ENCODE results near the gene CDH22.
A peak's percentile ranks its signal among the peaks of the same experiment; 100 is the strongest.

Gene CDH22, protein sequence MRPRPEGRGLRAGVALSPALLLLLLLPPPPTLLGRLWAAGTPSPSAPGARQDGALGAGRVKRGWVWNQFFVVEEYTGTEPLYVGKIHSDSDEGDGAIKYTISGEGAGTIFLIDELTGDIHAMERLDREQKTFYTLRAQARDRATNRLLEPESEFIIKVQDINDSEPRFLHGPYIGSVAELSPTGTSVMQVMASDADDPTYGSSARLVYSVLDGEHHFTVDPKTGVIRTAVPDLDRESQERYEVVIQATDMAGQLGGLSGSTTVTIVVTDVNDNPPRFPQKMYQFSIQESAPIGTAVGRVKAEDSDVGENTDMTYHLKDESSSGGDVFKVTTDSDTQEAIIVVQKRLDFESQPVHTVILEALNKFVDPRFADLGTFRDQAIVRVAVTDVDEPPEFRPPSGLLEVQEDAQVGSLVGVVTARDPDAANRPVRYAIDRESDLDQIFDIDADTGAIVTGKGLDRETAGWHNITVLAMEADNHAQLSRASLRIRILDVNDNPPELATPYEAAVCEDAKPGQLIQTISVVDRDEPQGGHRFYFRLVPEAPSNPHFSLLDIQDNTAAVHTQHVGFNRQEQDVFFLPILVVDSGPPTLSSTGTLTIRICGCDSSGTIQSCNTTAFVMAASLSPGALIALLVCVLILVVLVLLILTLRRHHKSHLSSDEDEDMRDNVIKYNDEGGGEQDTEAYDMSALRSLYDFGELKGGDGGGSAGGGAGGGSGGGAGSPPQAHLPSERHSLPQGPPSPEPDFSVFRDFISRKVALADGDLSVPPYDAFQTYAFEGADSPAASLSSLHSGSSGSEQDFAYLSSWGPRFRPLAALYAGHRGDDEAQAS
- total RNA-seq: 0 reads per million in 2 donors

- DNase-seq: peak in 3 of 5 experiments; percentile 20 to 31 (median 25)
Measured at GRCh38 chr20:46308258-46309157, at the start of gene CDH22. CDH22 (minus strand) TSS chr20:46308498; CDS start chr20:46251294, 57,204 bp downstream.

- no peak for DNase-seq
Measured at GRCh38 chr20:46357030-46357514, 48.8 kb upstream of the CDH22 start.

DNA sequence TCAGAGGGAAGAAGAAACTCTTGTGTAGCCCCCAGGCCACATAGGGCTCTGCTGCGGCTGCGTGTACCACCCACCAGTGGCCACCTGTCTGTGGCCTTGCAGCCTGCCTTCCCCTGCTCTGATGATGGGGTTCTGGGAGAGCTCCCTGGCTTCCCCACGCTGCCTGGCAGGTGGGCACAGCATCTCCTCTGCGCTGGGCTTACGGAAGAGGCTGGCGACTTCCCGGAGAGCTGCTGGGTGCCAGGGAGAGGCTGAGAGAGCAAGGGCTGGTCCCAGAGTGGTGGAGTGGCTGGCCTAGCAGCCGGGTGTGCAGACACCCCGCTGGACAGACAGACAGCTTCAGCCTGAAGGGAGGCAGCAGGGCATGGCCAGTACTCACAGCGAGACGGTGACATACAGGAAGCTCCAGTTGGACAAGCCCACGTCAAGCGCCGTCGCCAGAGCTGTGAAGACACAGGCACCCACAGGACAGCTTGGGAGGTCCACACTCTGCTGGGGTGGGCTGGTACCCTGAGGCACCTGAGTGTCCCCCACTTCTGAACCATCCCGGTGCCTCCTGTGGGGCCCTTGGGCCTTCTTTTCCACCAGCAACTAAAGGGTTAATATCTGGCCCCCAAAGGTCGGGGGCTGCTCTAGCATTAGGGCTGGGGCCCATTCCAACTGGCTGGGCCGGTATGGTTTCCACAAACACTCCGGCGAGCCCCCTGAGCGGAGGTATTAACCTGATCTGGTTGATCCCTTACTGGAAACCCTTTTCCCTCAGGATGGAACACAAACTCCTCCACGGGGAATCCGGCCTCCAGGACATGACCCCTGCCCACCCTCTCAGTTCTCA is 48.1 kb upstream of the CDH22 start:
- DNase-seq: no peak

- no peak for DNase-seq
Measured at GRCh38 chr20:46355778-46356177, 47.5 kb upstream of the CDH22 start.

DNA sequence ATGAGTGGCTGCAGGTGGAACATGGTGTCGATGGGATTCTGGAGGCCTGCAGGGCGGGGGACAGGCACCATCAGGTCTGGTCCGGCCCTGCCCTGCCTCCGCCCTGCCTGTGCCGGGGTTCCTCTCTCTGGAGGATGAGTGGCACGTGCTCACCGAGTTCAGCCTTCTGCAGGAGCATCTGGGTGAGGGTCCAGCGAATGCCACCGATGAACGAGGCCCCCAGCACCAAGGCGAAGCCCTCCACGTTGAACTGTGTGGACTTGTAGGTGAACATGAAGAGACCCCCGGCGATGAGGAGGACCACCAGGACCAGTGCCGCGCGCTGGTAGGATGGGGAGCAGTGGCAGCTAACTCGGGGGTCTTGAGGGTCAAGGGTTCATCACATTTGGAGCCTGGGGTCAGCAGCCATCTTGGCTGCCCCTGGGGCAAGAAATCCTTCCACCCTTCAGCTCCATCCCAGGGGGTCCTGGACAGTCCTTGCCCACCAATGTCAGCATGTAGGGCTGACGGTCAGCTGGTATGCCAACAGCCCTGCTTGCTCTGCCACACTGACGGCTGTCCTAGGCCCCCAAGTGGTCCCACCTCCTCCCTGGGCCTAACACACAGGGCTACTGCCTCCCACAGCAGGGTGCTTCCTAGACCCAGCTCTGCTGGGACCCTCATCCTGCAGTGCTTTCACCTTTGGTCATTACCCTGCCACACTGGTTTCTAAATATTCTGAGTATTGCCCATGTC is 46.8 kb upstream of the CDH22 start:
- no peak for DNase-seq

DNA sequence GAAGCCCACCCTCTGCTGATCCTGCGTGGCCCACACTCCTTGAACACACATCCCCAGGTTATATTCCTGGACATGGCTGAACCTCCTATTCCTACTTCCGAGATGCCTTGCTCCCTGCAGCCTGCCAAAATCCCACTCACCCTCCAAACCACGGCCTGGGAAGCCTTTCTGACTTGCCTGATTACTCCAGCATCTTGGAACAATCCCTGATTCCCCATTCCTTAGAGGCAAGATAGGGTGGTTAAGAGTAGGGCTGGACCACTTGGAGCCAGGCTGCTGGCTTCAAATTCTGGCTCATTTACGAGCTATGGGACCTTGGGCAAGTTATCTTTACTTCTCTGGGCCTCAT is 45.9 kb upstream of the CDH22 start:
- DNase-seq: no peak

DNA sequence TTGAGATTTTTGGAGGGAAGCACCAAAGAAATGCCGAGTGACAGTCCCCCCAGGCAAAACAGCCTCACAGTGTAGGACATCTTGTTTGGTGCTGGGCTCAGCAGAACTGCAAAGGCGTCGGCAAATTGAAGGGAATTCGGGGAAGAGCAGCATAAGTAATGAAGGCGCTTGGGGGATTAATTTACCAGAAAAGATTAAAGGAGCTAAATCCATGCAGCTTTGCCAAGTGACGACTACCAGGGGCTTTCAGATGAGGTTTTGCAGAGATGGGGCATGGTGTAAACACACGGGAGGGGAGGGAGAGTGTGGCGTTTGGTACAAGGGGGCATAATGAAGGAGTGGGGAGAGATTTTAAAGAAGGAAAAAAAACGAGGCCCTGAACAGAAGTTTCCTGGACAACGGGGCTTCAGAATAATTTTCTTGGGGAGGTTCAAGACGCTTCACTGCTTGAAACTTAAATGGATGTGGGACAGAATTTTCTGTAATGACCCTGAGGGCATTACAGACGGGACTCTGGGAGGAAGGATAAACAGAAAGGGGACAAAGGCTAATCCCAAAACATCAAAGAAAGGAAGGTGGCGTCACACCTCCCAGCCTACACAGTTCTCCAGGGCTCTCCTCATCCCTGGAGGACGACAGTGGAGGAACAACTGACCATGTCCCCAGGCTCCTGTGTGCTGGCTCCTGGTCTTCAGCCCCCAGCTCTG is 45.4 kb upstream of the CDH22 start:
- no peak for DNase-seq

DNA sequence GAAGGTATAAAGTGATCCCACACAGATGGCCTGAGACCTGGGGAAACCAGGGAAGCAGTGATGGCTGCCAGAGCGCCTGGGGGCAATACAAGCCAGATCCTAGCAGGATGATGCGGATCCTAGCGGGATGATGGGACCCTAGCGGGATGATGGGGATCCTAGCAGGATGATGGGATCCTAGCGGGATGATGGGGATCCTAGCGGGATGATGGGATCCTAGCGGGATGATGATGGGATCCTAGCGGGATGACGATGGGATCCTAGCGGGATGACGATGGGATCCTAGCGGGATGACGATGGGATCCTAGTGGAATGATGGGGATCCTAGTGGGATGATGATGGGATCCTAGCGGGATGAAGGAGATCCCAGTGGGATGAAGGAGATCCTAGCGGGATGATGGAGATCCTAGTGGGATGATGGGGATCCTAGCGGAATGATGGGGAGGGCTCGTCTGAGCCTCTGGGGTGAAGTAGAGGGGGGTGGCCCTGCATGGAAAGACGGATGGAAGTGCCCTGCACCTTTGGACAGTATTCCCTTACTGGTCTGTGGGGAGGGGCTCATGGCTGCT is 44.2 kb upstream of the CDH22 start:
- DNase-seq: no peak

GRCh38 chr20:46351357-46352058 is 43.2 kb upstream of the CDH22 start:
- no peak for DNase-seq

- no peak for DNase-seq
Measured at GRCh38 chr20:46350986-46351267, 42.6 kb upstream of the CDH22 start.

DNA sequence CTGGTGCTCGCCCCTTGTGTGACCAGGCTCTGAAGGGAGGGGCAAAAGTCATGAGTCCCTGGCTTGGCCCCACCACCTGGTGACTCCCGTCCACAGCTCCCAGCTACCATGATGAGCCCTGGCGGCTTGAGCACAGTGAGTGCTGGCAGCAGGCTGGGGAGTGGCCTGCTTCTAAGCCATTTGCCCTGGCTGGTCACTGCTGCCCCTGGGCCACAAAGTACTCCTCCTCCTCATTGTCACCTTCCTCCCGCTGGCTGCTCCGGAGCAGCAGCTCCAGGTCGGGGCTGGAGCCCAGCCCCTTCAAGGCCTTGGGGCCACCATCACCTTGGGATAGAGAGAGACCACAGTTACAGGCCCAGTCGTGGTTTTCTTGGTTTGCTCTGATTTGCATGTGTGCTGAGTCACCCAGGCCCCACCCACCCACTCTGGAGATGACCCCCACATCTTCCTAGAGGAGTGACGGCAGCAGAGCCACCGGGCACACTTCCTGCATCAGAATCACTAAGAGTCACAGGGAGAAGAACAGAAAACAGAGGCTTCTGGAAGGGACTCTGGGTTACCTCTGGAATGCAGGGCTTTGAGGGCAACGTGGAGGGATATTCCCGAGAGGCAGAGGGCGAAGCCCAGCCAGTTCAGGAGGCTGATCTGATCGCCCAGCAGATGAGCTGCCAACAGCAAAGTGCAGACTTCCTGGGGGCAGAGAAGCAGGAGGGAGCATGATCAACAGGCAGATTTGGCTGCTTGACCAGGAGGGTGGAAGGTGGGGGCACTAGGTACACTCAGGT is 42.1 kb upstream of the CDH22 start:
- DNase-seq: no peak

DNA sequence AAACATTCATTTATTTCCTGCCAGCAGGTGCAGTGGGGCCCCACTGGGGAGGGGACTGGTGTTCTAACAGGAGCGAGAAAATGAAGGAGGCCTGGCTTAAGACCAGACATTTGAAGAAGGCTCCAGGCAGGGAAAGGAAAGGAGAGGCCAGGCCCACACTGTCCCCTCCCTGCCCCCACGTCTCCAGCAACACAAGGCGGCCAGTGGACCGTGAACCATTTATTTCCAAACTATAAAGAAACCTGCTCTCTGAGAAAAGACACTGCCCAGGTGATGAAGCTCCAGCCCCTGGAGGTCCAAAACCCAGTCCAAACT is 41.4 kb upstream of the CDH22 start:
- DNase-seq: no peak

DNA sequence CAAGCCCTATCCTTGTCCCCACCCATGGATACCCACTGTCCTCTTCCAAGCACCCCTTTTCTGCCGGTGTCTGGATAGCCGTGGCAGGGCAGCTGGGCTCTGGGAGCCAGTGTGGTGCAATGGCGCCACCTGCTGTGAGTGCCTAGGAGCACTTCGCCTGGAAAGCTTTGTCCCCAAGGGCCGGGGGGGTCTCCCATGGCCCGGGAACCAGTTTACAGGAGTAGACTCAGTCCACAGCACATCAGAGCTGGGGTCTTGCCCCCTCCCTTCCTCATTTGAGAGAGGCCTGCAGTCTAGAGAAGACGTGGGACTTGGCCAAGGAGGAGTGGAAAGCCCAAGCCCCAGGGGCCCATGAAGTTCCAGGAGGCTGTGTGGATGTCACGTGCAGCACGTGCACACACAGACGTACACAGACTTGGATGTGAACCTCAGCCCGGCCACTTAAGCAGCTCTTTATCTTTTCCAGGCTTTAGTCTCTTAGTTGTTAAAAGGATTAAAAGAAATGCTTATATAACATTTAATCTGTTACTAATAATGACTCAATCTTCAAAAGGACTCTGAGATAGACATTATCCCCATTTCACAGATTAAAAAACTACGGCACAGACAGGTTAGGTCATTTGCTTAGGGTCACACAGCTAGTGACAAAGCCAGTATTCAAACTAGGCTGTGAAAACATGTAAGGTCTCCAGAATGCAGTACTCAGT is 40.9 kb upstream of the CDH22 start:
- DNase-seq: peak in 4 of 5 experiments; percentile 24 to 43 (median 32)

DNA sequence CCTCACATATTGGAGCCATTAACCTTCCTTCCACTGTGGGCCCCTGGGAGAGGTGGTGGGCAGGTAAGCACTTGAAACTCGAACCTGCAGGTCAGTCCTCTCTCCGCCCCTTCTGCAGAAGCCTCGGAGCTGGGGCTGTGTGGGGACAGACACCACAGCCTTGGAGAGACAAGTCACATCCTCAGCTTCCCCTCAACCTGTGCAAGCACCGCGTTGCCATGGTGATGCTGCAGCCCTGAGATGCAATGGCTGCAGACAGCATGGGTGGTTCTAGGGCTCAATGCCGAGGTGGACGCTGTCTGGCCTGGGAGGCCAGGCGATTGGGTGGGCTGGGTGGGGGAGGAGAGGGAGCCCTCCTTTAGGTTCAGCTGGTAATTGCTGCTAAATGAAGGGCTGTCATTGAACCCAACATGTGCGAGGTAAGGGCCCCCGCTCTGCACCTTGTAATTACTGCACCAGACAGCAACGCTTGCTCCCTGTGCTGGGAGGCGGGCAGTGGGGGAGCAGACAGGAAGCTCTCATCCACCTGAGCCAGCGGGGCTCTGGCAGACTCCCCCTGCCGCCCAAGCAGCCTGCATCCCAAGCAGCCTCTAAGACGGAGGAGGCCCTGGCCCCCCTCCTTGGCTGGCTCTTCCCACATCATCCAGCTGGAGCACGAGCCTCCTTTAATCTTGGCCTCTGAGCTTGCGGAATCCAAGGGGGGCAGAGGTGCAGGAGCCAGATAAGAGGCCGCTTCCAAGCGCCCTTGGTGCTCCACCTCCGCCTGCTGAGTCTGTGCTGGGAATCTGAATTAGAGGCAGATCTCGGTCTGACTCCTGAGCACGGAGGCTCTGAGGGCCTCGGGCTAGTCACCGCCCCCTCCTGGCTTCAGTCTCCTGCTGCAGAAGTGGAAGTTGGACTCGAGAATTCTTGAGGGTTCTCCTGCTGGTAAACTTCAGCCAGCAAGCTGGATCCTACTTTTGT is 39.8 kb upstream of the CDH22 start:
- no peak for DNase-seq

- DNase-seq: no peak
Measured at GRCh38 chr20:46346770-46347169, 38.5 kb upstream of the CDH22 start.

DNA sequence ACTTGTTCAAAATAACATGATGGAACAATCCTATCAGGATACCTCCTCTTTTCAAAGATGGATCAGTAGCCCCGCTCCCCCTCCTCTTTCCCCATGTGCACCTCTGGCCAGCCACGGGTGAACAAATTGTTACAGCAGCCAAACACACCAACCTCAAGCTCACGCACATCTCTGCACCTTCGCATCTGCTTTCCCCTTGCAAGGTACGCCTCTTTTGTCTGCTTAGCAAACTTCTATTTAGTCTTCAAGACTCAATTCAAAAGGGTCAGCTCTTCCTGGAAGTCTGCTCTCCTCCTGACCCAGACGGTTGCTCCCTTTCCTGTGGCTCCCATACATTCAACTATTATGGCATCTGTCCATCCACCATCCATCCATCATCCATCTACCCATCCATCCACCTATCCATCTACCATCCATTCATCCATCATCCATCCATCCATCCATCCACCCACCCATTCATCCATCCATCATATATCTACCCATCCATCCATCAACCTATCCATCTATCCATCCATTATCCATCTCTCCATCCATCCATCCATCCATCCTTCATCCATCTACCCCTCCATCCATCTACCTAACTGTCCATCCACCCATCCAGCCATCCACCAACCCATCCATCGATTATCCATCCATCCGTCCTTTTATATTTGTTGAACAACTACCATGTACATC is 36.3 kb upstream of the CDH22 start:
- DNase-seq: no peak

Data from T-helper 2 cell (primary cell).